ENCODE data around the gene ST8SIA3.
"Not testable (repeated sequence)": the region's sequence is repeated elsewhere in the genome, so short reads cannot be mapped to it uniquely, and the experiment has no call there.

Gene ST8SIA3

GRCh38 chr18:57366528-57367081 lies 14.2 kb downstream of the ST8SIA3 start:
- no peak for DNase-seq

- DNase-seq: no peak
These were observed 20.1 kb downstream of the ST8SIA3 start for GRCh38 chr18:57372444-57372843.

GRCh38 chr18:57373017-57373416 lies 20.7 kb downstream of the ST8SIA3 start:
- no peak for DNase-seq

- no peak for DNase-seq
These were observed 24.1 kb downstream of the ST8SIA3 start for GRCh38 chr18:57376503-57376902.

- DNase-seq: no peak
These were observed 36.9 kb downstream of the ST8SIA3 start for GRCh38 chr18:57389271-57389670.

- no peak for DNase-seq
These were observed 37.7 kb downstream of the ST8SIA3 start for GRCh38 chr18:57390044-57390443.

GRCh38 chr18:57394749-57395148 lies 42.4 kb downstream of the ST8SIA3 start:
- not testable (repeated sequence) for DNase-seq

- DNase-seq: not testable (repeated sequence)
These were observed 44.5 kb downstream of the ST8SIA3 start for GRCh38 chr18:57396831-57397230.

GRCh38 chr18:57397440-57398132 lies 45.2 kb downstream of the ST8SIA3 start:
- no peak for DNase-seq

- no peak for DNase-seq
These were observed 52.0 kb downstream of the ST8SIA3 start for GRCh38 chr18:57404345-57404744.

GRCh38 chr18:57409650-57410049 lies 57.3 kb downstream of the ST8SIA3 start:
- no peak for DNase-seq

GRCh38 chr18:57410749-57411148 lies 58.4 kb downstream of the ST8SIA3 start:
- no peak for DNase-seq

- no peak for DNase-seq
These were observed 64.2 kb downstream of the ST8SIA3 start for GRCh38 chr18:57416542-57416941.
